Ovary (tissue), 9 donors: ENCODE measurements around the gene METTL5. TPM values are rescaled to one million over a fixed set of nuclear protein-coding genes. Genes with fewer than 3 reads are reported as not detected.

Experiments
- DNase-seq, 5 donors: peaks; one replicate each; pipeline ENCODE4 v3.0.0-alpha.2; 2019 to 2020
- H3K27ac ChIP-seq, 2 donors: fragments of 200-600 bp; one replicate each; pipeline versions ENCODE4 v1.5.1 to v1.8.0; 2019 to 2022
- H3K27me3 ChIP-seq: fragments of 200-600 bp; one replicate; pipeline ENCODE4 v1.8.0; 2022
- H3K36me3 ChIP-seq: fragments of 200-600 bp; sonication (generic); one replicate; pipeline ENCODE4 v1.5.1; 2019
- H3K4me1 ChIP-seq: one replicate; pipeline ENCODE4 v1.8.1; 2013; ENCODE audit warnings: mild to moderate bottlenecking, moderate library complexity; ENCODE audit not compliant: insufficient read depth
- H3K4me3 ChIP-seq: fragments of 200-600 bp; sonication (generic); one replicate; pipeline ENCODE4 v1.5.1; 2017
- H3K9me3 ChIP-seq, 2 donors: fragments of 200-600 bp in 1 of 2; sonication (generic) in 1 of 2; one replicate each; pipeline versions ENCODE4 v1.5.1 to v1.8.1; 2013 to 2019; ENCODE audit warnings: mild to moderate bottlenecking in 1 of 2, moderate library complexity in 1 of 2
- CTCF ChIP-seq, 3 donors: fragments of 450-650 bp in 2 of 3; fragments of 200-600 bp in 1 of 3; IDR thresholded peaks; one replicate each; pipeline versions ENCODE4 v1.5.1 to v1.8.0; 2016 to 2022; ENCODE audit warnings: antibody characterized with exemption in 3 of 3, mild to moderate bottlenecking in 1 of 3
- EP300 ChIP-seq: sonication (generic); formaldehyde crosslinking; IDR thresholded peaks from one replicate; pipeline ENCODE4 v1.6.1; 2017; ENCODE audit warnings: antibody characterized with exemption
- POLR2A ChIP-seq: fragments of 450-650 bp; IDR thresholded peaks from one replicate; pipeline ENCODE4 v1.6.1; 2017; ENCODE audit warnings: antibody characterized with exemption, mild to moderate bottlenecking, moderate library complexity
- WGBS, 3 donors: extraction: QIAGEN DNeasy Blood & Tissue Kit in 1 of 3; methylation state at CpG; one replicate each; pipeline versions ENCODE4 v1.1.5 to v1.1.7; 2013 to 2017; 5-methylcytosine and 5-hydroxymethylcytosine counted together
- intact Hi-C, 4 donors: fragments of 100-400 bp; cut with DNase I; formaldehyde crosslinking; loops; one replicate each; pipeline versions ENCODE4 v1.11.0 to v1.15.1; 2022 to 2023
- polyA plus RNA-seq, 2 donors: library from polyadenylated mRNA; stranded (reverse); fragments of 200-250 nt in 1 of 2; fragments of 350-450 nt in 1 of 2; fragmentation: Illumina TruSeq in 1 of 2; extraction: RNeasy Lipid Tissue Mini Kit (QIAGEN cat#74804) in 1 of 2; gene quantifications; one replicate each; pipeline ENCODE4 v1.2.3, GENCODE V29; 2013 to 2014
- total RNA-seq, 7 donors: library from RNA; depleted of rRNA in 2 of 7; stranded (reverse); fragments of >200 nt in 2 of 7; fragmentation: NEBNext Ultra II Directional in 3 of 7; extraction: Animal tissue kit (Norgen Biotek cat#: 25700) in 3 of 7; gene quantifications; one replicate each; pipeline versions ENCODE4 v1.1.0 to v1.2.4, GENCODE V29; 2016 to 2023
- donor health status: DM: no; HTN: no; CAD: no; lungs with moderate emphysema.
- donor health status: DM: no; HTN: no; CAD: no.
- donor health status: Bipolar disorder and iron deficiency.
- donor health status: DM: yes; HTN: yes; CAD: no.
- donor health status: DM: no; HTN: no; CAD: no.
- donor health status: DM: yes; HTN: yes; CAD: no.

METTL5 gene
- total and polyA plus RNA-seq, 9 donors: 19.9 to 44.0 (median 29.8) TPM

- peak overlapping the region; percentile 71 for H3K4me3 ChIP-seq
- peak overlapping the region; percentile 23 to 80 for H3K27ac ChIP-seq
- 2 to 3% (median 2%) methylated on average over 4 of the region's 4 CpGs for WGBS, 3 donors
- no peaks in the 10 kb centered on the region for H3K36me3 ChIP-seq
- H3K9me3 ChIP-seq: no peaks in the 10 kb centered on the region
- no peak for DNase-seq
- no peaks in the 10 kb centered on the region for H3K27me3 ChIP-seq
- peaks cover 2% of the 10 kb centered on the region for H3K4me1 ChIP-seq
- intact Hi-C loops: no loop called here
- TF ChIP-seq CTCF (IDR thresholded peaks at IDR 0.05) (no peak), POLR2A (no peak), EP300 (no peak)
Measured at GRCh38 chr2:169798397-169798717, 26.3 kb downstream of the METTL5 start.

GRCh38 chr2:169797601-169798000, 27.1 kb downstream of the METTL5 start:
- no peak for TF ChIP-seq EP300
- TF ChIP-seq CTCF (IDR thresholded peaks at IDR 0.05): no peak
- TF ChIP-seq POLR2A: no peak
- H3K4me1 ChIP-seq: peaks cover 2% of the 10 kb centered on the region
- intact Hi-C loops: no loop called here
- DNase-seq: no peak
- H3K27ac ChIP-seq: no peak overlapping the region
- no peak overlapping the region for H3K4me3 ChIP-seq
- H3K36me3 ChIP-seq: no peaks in the 10 kb centered on the region
- H3K27me3 ChIP-seq: no peaks in the 10 kb centered on the region
- no peaks in the 10 kb centered on the region for H3K9me3 ChIP-seq
- WGBS, 3 donors: 87 to 88% (median 88%) methylated on average over 5 of the region's 5 CpGs

GRCh38 chr2:169796441-169796840, 28.3 kb downstream of the METTL5 start:
- intact Hi-C loops: no loop called here
- Histone ChIP-seq H3K4me1 (peaks cover 2% of the 10 kb centered on the region), H3K4me3 (no peak overlapping the region), H3K9me3 (no peaks in the 10 kb centered on the region), H3K27me3 (no peaks in the 10 kb centered on the region), H3K36me3 (no peaks in the 10 kb centered on the region), H3K27ac (no peak overlapping the region)
- 80 to 81% (median 81%) methylated on average over 6 of the region's 6 CpGs for WGBS, 3 donors
- TF ChIP-seq EP300 (no peak), POLR2A (no peak), CTCF (IDR thresholded peaks at IDR 0.05) (no peak)
- no peak for DNase-seq

GRCh38 chr2:169795181-169795580, 29.5 kb downstream of the METTL5 start:
- TF ChIP-seq CTCF (IDR thresholded peaks at IDR 0.05) (no peak), EP300 (no peak), POLR2A (no peak)
- no peaks in the 10 kb centered on the region for H3K36me3 ChIP-seq
- 65 to 95% (median 71%) methylated on average over 2 of the region's 2 CpGs for WGBS, 3 donors
- peaks cover under 1% of the 10 kb centered on the region for H3K4me1 ChIP-seq
- no peaks in the 10 kb centered on the region for H3K9me3 ChIP-seq
- no peak overlapping the region for H3K27ac ChIP-seq
- intact Hi-C loops: no loop called here
- no peak for DNase-seq
- H3K4me3 ChIP-seq: no peak overlapping the region
- H3K27me3 ChIP-seq: no peaks in the 10 kb centered on the region

GRCh38 chr2:169790581-169790980, 34.1 kb downstream of the METTL5 start:
- Histone ChIP-seq H3K36me3 (no peaks in the 10 kb centered on the region), H3K27ac (no peak overlapping the region), H3K4me3 (no peak overlapping the region), H3K9me3 (no peaks in the 10 kb centered on the region), H3K27me3 (no peaks in the 10 kb centered on the region), H3K4me1 (no peaks in the 10 kb centered on the region)
- TF ChIP-seq CTCF (IDR thresholded peaks at IDR 0.05) (no peak), EP300 (no peak), POLR2A (no peak)
- DNase-seq: no peak
- WGBS, 3 donors: 71 to 88% (median 85%) methylated on average over 5 of the region's 5 CpGs
- intact Hi-C loops: no loop called here
